Measurements from ENCODE around the gene GLDC.

Gene GLDC

GRCh38 chr9:6616951-6617602, 28.5 kb downstream of the GLDC start:
- no peak for DNase-seq

- no peak for DNase-seq
Observed at GRCh38 chr9:6614489-6614888, 31.0 kb downstream of the GLDC start.

- DNase-seq = no peak
Observed at GRCh38 chr9:6611865-6612264, 33.7 kb downstream of the GLDC start.

- DNase-seq = no peak
Observed at GRCh38 chr9:6610073-6610472, 35.5 kb downstream of the GLDC start.

GRCh38 chr9:6609497-6610016, 36.0 kb downstream of the GLDC start:
- DNase-seq = no peak

- DNase-seq = no peak
Observed at GRCh38 chr9:6605202-6605601, 40.3 kb downstream of the GLDC start.

GRCh38 chr9:6600426-6600825, 45.1 kb downstream of the GLDC start:
- DNase-seq = no peak

GRCh38 chr9:6600006-6600405, 45.5 kb downstream of the GLDC start:
- DNase-seq = no peak

GRCh38 chr9:6598249-6598725, 47.2 kb downstream of the GLDC start:
- no peak for DNase-seq

- DNase-seq = no peak
Observed at GRCh38 chr9:6592791-6593190, 52.7 kb downstream of the GLDC start.

GRCh38 chr9:6592231-6592630, 53.3 kb downstream of the GLDC start:
- no peak for DNase-seq

- DNase-seq = no peak
Observed at GRCh38 chr9:6590772-6591384, 54.7 kb downstream of the GLDC start.

GRCh38 chr9:6590334-6590733, 55.2 kb downstream of the GLDC start:
- DNase-seq = no peak

- no peak for DNase-seq
Observed at GRCh38 chr9:6584881-6585597, 60.5 kb downstream of the GLDC start.

GRCh38 chr9:6581253-6581652, 64.3 kb downstream of the GLDC start:
- no peak for DNase-seq

GRCh38 chr9:6579613-6580012, 65.9 kb downstream of the GLDC start:
- DNase-seq = no peak

GRCh38 chr9:6576987-6577386, 68.5 kb downstream of the GLDC start:
- no peak for DNase-seq

- DNase-seq = no peak
Observed at GRCh38 chr9:6575324-6576034, 70.0 kb downstream of the GLDC start.

GRCh38 chr9:6567140-6567591, 78.4 kb downstream of the GLDC start:
- DNase-seq = no peak

- no peak for DNase-seq
Observed at GRCh38 chr9:6566409-6567139, 79.0 kb downstream of the GLDC start.

- DNase-seq = no peak
Observed at GRCh38 chr9:6565312-6565711, 80.2 kb downstream of the GLDC start.

GRCh38 chr9:6564868-6565267, 80.7 kb downstream of the GLDC start:
- no peak for DNase-seq

All from activated T-cell treated with anti-CD3 and anti-CD28 coated beads, Interleukin-2, amount 50 U/mL, for 1 hour (primary cell).